NB4 (cell line): ENCODE data around the gene PLEKHO2.
A peak's percentile ranks its signal among the peaks of the same experiment; 100 is the strongest.
"Not testable (repeated sequence)": the region's sequence is repeated elsewhere in the genome, so short reads cannot be mapped to it uniquely, and the experiment has no call there.

Experiments
- DNase-seq: peaks from one replicate; pipeline ENCODE4 v3.0.0; 2010; ENCODE audit warnings: low read depth
- H3K4me3 ChIP-seq: one replicate; pipeline ENCODE4 v1.5.1; 2011; ENCODE audit warnings: mild to moderate bottlenecking, low read depth, low read length, moderate library complexity
- MYC ChIP-seq: IDR thresholded peaks from 2 replicates; pipeline ENCODE4 v1.6.1; 2011; ENCODE audit warnings: low read depth, low read length
- POLR2A ChIP-seq: IDR thresholded peaks from 2 replicates; pipeline ENCODE4 v1.6.1; 2011; ENCODE audit warnings: mild to moderate bottlenecking; ENCODE audit not compliant: insufficient read length; ENCODE audit errors: extremely low read depth
- TF ChIP-seq, protein P1 (sequence below): IDR thresholded peaks from one replicate; pipeline ENCODE4 v1.5.1; 2012; ENCODE audit warnings: low read depth, low read length
- TF ChIP-seq, protein P2 (sequence below): IDR thresholded peaks from 2 replicates; pipeline ENCODE4 v1.6.1; 2011; ENCODE audit warnings: low read depth, low read length

The PLEKHO2 gene

DNA sequence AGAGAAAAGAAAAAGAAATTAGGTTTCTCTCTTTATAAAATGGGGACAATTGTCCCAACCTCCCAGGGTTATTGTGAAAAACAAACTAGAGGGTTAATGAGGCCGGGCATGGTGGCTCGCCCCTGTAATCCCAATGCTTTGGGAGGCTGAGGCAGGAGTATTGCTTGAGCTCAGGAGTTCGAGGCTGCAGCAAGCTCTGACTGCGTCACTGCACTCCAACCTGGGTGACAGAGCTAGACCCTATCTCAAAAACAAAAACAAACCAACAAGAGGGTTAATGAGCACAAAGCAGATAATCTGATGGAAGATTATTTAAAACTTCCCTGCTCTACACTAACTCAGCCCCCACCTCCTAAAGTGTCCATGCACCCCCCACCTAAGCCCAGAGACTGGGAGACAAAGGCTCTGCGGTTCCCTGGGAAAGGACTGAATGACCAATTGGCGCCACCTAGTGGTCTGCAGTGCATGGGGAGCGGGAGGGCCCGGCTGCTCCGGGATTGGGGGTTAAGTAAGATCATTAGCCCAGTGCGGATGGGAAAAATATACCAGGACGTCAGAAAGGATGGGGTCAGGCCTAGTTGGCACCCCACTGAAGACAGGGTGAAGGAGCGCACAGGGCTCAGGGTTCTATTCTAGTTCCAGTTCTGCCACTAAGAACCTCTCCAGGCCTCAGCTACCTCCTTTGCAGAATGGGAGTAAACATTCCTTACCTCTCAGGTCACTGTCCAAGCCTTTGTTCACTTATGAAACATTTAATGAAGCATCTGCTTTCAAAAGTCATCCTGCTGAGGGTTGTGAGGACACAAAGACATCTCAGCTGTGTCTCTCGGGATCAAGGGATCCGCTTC is 31.8 kb upstream of the PLEKHO2 start:
- no peak overlapping the region for H3K4me3 ChIP-seq
- TF ChIP-seq, protein P1, sequence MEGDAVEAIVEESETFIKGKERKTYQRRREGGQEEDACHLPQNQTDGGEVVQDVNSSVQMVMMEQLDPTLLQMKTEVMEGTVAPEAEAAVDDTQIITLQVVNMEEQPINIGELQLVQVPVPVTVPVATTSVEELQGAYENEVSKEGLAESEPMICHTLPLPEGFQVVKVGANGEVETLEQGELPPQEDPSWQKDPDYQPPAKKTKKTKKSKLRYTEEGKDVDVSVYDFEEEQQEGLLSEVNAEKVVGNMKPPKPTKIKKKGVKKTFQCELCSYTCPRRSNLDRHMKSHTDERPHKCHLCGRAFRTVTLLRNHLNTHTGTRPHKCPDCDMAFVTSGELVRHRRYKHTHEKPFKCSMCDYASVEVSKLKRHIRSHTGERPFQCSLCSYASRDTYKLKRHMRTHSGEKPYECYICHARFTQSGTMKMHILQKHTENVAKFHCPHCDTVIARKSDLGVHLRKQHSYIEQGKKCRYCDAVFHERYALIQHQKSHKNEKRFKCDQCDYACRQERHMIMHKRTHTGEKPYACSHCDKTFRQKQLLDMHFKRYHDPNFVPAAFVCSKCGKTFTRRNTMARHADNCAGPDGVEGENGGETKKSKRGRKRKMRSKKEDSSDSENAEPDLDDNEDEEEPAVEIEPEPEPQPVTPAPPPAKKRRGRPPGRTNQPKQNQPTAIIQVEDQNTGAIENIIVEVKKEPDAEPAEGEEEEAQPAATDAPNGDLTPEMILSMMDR, result peak; percentile 90
- TF ChIP-seq, protein P2, sequence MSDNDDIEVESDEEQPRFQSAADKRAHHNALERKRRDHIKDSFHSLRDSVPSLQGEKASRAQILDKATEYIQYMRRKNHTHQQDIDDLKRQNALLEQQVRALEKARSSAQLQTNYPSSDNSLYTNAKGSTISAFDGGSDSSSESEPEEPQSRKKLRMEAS, result no peak
- peak; percentile 71 for DNase-seq

DNA sequence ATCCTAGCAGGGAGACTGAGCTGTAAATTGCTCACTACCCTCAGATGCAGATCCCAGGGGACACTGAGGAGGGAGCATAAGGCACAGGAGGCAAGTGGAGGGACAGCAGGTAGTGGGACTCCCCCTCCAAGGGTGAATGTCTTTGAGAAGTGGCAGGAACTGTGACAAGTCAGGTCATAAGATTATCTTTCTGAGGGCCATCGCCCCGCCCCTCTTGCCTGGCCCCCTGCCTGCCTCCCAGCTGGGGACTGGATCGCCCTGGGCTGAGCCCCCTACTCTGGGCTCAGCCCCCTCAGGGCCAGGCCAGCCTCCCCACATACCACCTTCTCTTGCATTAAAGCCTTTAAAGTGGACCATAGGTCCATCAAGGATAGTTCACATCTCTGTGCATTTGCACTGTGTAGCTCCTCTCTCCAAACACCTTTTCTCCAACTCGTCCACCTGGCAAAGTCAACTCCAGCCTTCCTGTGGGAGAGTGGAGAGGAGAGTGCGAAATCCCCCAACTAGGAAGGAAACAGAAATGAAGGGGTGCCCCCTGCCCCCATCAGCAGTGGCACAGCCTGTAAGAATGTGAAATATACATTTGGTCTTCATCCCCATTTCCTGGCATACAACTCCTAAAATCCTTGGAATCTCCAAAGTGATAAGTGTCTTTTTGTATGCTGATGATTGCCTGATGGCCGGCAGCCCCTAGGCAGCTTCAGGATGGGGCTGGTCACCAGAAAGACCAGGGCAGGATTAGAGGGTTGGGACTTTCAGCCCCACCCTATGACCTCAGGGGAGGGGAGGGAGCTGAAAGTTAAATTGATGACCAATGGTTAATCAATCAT is 31.0 kb upstream of the PLEKHO2 start:
- H3K4me3 ChIP-seq, result no peak overlapping the region
- TF ChIP-seq, protein P2, result no peak
- TF ChIP-seq MYC (no peak), POLR2A (no peak)
- TF ChIP-seq, protein P1, result no peak
- DNase-seq, result no peak

DNA sequence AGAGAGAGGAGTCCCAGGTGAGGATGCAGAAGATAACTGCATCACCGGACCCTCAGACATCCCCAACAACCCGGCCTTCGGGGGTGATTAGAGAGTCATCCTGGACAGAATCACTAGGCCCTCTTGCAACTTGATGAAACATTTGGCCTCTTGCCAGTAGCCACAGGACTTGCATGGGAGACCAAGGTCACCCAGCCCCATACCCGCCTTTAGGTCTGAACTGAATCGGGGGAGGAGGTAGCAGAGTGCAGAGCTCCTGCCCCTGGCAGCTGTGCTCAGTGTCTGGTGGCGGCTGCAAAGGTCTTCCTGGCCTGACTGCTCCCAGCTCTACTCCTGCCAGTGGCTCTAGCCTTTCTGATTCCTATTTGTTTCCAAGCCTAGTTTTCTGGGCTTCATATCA is 28.6 kb upstream of the PLEKHO2 start:
- no peak overlapping the region for H3K4me3 ChIP-seq
- TF ChIP-seq, protein P1, result no peak
- TF ChIP-seq, protein P2, result no peak
- TF ChIP-seq POLR2A (no peak), MYC (no peak)
- peak; percentile 72 for DNase-seq

DNA sequence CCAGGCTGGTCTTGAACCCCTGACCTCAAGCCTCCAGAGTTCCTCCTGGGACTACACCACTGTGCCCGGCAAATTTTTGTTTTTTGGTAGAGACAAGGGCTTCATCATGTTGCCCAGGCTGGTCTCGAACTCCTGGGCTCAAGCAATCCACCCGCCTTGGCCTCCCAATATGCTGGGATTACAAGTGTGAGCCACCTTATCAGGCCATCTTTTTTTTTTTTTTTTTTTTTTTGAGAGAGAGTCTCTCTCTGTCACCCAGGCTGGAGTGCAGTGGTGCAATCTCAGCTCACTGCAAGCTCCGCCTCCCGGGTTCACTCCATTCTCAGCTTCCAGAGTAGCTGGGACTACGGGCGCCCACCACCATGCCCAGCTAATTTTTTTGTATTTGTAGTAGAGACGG is 27.4 kb upstream of the PLEKHO2 start:
- DNase-seq, H3K4me3 ChIP-seq: not testable (repeated sequence)

DNA sequence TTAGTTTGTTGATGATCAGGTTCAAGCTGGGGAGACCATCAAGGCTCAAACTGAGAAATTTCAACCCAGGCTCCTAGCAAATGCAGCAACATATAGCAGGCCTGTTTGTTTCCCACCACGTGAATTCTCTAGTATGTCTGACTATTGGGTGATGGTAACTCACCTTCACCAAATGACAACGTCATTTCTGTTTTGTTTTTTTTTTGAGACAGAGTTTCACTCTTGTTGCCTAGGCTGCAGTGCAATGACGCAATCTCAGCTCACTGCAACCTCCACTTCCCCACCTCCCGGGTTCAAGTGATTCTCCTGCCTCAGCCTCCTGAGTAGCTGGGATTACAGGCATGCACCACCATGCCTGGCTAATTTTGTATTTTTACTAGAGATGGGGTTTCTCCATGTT is 26.8 kb upstream of the PLEKHO2 start:
- not testable (repeated sequence) for H3K4me3 ChIP-seq, DNase-seq

DNA sequence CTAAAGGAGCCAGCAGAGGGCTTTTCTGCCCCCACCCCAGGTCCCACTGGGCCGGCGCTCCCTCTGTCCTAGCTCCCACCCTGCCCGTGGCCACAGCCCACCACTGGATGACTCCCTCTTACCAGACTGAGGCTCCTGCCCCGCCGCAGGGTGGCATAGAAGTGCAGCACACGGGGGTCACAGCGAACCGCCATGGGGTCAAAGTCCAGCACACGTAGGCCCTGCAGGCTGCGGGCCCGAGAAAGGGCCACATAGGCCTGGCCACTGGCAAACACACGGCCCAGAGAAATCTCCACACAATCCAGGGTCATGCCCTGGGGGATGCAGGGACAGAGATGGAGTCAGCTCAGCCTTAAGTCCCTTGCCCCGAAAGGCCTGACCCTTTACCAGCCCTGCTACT is 25.3 kb upstream of the PLEKHO2 start:
- no peak overlapping the region for H3K4me3 ChIP-seq
- TF ChIP-seq, protein P2, result no peak
- TF ChIP-seq MYC (no peak), POLR2A (no peak)
- TF ChIP-seq, protein P1, result no peak
- no peak for DNase-seq
